Psoas muscle (tissue), 8 donors: ENCODE data around the gene ASB1. TPM values are rescaled to one million over a fixed set of nuclear protein-coding genes. Genes with fewer than 3 reads are reported as not detected.

Source experiments
- ATAC-seq, 4 donors: fragments of 200-7000 bp; cut with Tn5 transposase; one replicate each; pipeline ENCODE4 v1.9.1; 2020; ENCODE audit warnings: moderate library complexity in 3 of 4, mild to moderate bottlenecking in 2 of 4
- DNase-seq, 2 donors: peaks; one replicate each; pipeline ENCODE4 v3.0.0-alpha.2; 2020
- H3K27ac ChIP-seq: fragments of 200-600 bp; one replicate; pipeline ENCODE4 v1.8.0; 2022
- H3K27me3 ChIP-seq, 3 donors: fragments of 200-600 bp in 1 of 3; one replicate each; pipeline versions ENCODE4 v1.6.1 to v1.8.0; 2013 to 2022; ENCODE audit warnings: low read length in 2 of 3, mild to moderate bottlenecking in 2 of 3, moderate library complexity in 1 of 3; ENCODE audit not compliant: insufficient read depth in 3 of 3
- H3K36me3 ChIP-seq, 2 donors: fragments of 200-600 bp in 1 of 2; one replicate each; pipeline versions ENCODE4 v1.6.1 to v1.8.0; 2013 to 2022; ENCODE audit warnings: low read depth in 1 of 2, mild to moderate bottlenecking in 1 of 2, moderate library complexity in 1 of 2; ENCODE audit not compliant: insufficient read depth in 1 of 2
- H3K4me1 ChIP-seq: fragments of 200-600 bp; one replicate; pipeline ENCODE4 v1.8.0; 2022
- H3K4me3 ChIP-seq: fragments of 200-600 bp; one replicate; pipeline ENCODE4 v1.8.0; 2022; ENCODE audit warnings: mild to moderate bottlenecking
- H3K9me3 ChIP-seq: fragments of 200-600 bp; one replicate; pipeline ENCODE4 v1.8.0; 2022
- WGBS, 3 donors: extraction: QIAGEN DNeasy Blood & Tissue Kit; methylation state at CpG; one replicate each; pipeline versions ENCODE4 v1.1.6 to v1.1.7; 2013; 5-methylcytosine and 5-hydroxymethylcytosine counted together
- intact Hi-C, 2 donors: fragments of 100-400 bp; cut with DNase I; formaldehyde crosslinking; loops; one replicate each; pipeline versions ENCODE4 v1.11.0 to v1.14.2; 2022
- polyA plus RNA-seq, 3 donors: library from polyadenylated mRNA; stranded (reverse); fragments of 200-250 nt; gene quantifications; one replicate each; pipeline ENCODE4 v1.2.3, GENCODE V29; 2013
- total RNA-seq, 4 donors: library from RNA; stranded (reverse); fragmentation: NEBNext Ultra II Directional in 2 of 4; extraction: Animal tissue kit (Norgen Biotek cat#: 25700) in 2 of 4; gene quantifications; one replicate each; pipeline versions ENCODE4 v1.2.1 to v1.2.4, GENCODE V29; 2021 to 2023
- TF ChIP-seq, protein P1 (sequence below): fragments of 200-600 bp; IDR thresholded peaks from one replicate; pipeline ENCODE4 v1.8.0; 2022; ENCODE audit warnings: antibody characterized with exemption
- donor health status: healthy with polysubstance abuse.
- donor health status: DM: no; HTN: no; CAD: no; lungs with moderate emphysema.
- donor health status: Bipolar disorder and iron deficiency.
- donor health status: healthy.
- donor health status: DM: yes; HTN: yes; CAD: no.
- donor health status: DM: no; HTN: no; CAD: no.
- donor health status: DM: no; HTN: no; CAD: no.
- donor health status: DM: yes; HTN: yes; CAD: no.

Gene ASB1
- total and polyA plus RNA-seq, 7 donors: 21.3 to 48.0 (median 42.7) TPM

GRCh38 chr2:238469155-238469554 lies 42.4 kb downstream of the ASB1 start:
- Histone ChIP-seq H3K4me3 (no peak overlapping the region), H3K27ac (no peak overlapping the region), H3K9me3 (peaks cover 21% of the 10 kb centered on the region), H3K4me1 (no peaks in the 10 kb centered on the region), H3K27me3 (no peaks in the 10 kb centered on the region), H3K36me3 (no peaks in the 10 kb centered on the region)
- intact Hi-C loops: no loop called here
- TF ChIP-seq, protein P1, sequence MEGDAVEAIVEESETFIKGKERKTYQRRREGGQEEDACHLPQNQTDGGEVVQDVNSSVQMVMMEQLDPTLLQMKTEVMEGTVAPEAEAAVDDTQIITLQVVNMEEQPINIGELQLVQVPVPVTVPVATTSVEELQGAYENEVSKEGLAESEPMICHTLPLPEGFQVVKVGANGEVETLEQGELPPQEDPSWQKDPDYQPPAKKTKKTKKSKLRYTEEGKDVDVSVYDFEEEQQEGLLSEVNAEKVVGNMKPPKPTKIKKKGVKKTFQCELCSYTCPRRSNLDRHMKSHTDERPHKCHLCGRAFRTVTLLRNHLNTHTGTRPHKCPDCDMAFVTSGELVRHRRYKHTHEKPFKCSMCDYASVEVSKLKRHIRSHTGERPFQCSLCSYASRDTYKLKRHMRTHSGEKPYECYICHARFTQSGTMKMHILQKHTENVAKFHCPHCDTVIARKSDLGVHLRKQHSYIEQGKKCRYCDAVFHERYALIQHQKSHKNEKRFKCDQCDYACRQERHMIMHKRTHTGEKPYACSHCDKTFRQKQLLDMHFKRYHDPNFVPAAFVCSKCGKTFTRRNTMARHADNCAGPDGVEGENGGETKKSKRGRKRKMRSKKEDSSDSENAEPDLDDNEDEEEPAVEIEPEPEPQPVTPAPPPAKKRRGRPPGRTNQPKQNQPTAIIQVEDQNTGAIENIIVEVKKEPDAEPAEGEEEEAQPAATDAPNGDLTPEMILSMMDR: no peak
- 84 to 93% (median 86%) methylated on average over 1 of the region's 1 CpG for WGBS, 3 donors
- DNase-seq (no peak), ATAC-seq (no peak)

- TF ChIP-seq, protein P1: no peak
- no peak overlapping the region for H3K27ac ChIP-seq
- no peak for DNase-seq
- no peak overlapping the region for H3K4me3 ChIP-seq
- intact Hi-C loops: no loop called here
- H3K9me3 ChIP-seq: peaks cover 24% of the 10 kb centered on the region
- no peaks in the 10 kb centered on the region for H3K4me1 ChIP-seq
- H3K36me3 ChIP-seq: no peaks in the 10 kb centered on the region
- ATAC-seq: no peak
- 95 to 99% (median 96%) methylated on average over 4 of the region's 4 CpGs for WGBS, 3 donors
- no peaks in the 10 kb centered on the region for H3K27me3 ChIP-seq
Measured at GRCh38 chr2:238473014-238473413, 46.3 kb downstream of the ASB1 start.

GRCh38 chr2:238473523-238473922 lies 46.8 kb downstream of the ASB1 start:
- ATAC-seq: no peak
- no peak overlapping the region for H3K4me3 ChIP-seq
- no peaks in the 10 kb centered on the region for H3K4me1 ChIP-seq
- WGBS, 3 donors: 70 to 87% (median 81%) methylated on average over 1 of the region's 1 CpG
- TF ChIP-seq, protein P1: no peak
- no peaks in the 10 kb centered on the region for H3K27me3 ChIP-seq
- H3K9me3 ChIP-seq: peaks cover 29% of the 10 kb centered on the region
- intact Hi-C loops: no loop called here
- no peak for DNase-seq
- no peaks in the 10 kb centered on the region for H3K36me3 ChIP-seq
- H3K27ac ChIP-seq: no peak overlapping the region

DNA sequence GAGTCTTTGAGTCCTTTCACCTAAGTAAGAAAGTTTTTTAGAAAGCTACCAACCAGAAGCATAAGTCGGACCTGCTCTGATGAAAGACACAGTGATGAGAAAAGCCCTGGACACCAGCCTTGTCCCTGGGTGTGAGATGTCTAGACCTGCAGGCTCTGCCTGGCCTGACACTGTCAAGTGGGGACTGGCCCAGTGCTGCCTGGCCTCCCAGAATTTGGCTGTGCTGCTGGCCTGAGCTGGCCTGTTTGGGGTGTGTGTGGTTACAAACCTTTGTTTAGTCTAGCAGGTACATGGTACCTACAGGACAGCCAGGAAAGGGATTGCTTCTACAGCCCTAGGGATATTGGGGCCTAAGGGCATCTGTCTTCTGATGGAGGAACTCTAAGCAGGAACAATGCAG lies 48.3 kb downstream of the ASB1 start:
- H3K9me3 ChIP-seq: peaks cover 42% of the 10 kb centered on the region
- intact Hi-C loops: no loop called here
- no peak overlapping the region for H3K4me3 ChIP-seq
- no peak for ATAC-seq
- TF ChIP-seq, protein P1: no peak
- no peaks in the 10 kb centered on the region for H3K36me3 ChIP-seq
- no peak overlapping the region for H3K27ac ChIP-seq
- no peaks in the 10 kb centered on the region for H3K4me1 ChIP-seq
- no peak for DNase-seq
- 87 to 100% (median 90%) methylated on average over 1 of the region's 1 CpG for WGBS, 3 donors
- no peaks in the 10 kb centered on the region for H3K27me3 ChIP-seq

GRCh38 chr2:238475566-238475965 lies 48.8 kb downstream of the ASB1 start:
- 27 to 56% (median 37%) methylated on average over 1 of the region's 1 CpG for WGBS, 3 donors
- H3K4me1 ChIP-seq: no peaks in the 10 kb centered on the region
- DNase-seq: no peak
- TF ChIP-seq, protein P1: no peak
- no peak overlapping the region for H3K4me3 ChIP-seq
- peaks cover 47% of the 10 kb centered on the region for H3K9me3 ChIP-seq
- H3K27ac ChIP-seq: no peak overlapping the region
- H3K27me3 ChIP-seq: no peaks in the 10 kb centered on the region
- no peaks in the 10 kb centered on the region for H3K36me3 ChIP-seq
- no peak for ATAC-seq
- intact Hi-C loops: no loop called here
